Ovary (tissue), 3 donors: Measurements from ENCODE around the gene MAP6D1.

Experiments
- CTCF ChIP-seq, 3 donors: fragments of 450-650 bp in 2 of 3; fragments of 200-600 bp in 1 of 3; IDR thresholded peaks; one replicate each; pipeline versions ENCODE4 v1.5.1 to v1.8.0; 2016 to 2022; ENCODE audit warnings: antibody characterized with exemption in 3 of 3, mild to moderate bottlenecking in 1 of 3
- EP300 ChIP-seq: sonication (generic); formaldehyde crosslinking; IDR thresholded peaks from one replicate; pipeline ENCODE4 v1.6.1; 2017; ENCODE audit warnings: antibody characterized with exemption
- POLR2A ChIP-seq: fragments of 450-650 bp; IDR thresholded peaks from one replicate; pipeline ENCODE4 v1.6.1; 2017; ENCODE audit warnings: antibody characterized with exemption, mild to moderate bottlenecking, moderate library complexity
- donor health status: DM: no; HTN: no; CAD: no.

GRCh38 chr3:183796372-183796771 lies 29.0 kb downstream of the MAP6D1 start:
- TF ChIP-seq EP300 (no peak), CTCF (IDR thresholded peaks at IDR 0.05) (no peak), POLR2A (no peak)
